H1 (cell line): ENCODE data around the gene ADCY2. TPM values are rescaled to one million over a fixed set of nuclear protein-coding genes. Genes with fewer than 3 reads are reported as not detected.

Experiments used
- CHD2 ChIP-seq: IDR thresholded peaks from 2 replicates; pipeline ENCODE4 v1.6.1; 2012; ENCODE audit warnings: low read length, improper control_type of control experiment
- CHD7 ChIP-seq: fragments of 300-600 bp; sonication (generic); IDR thresholded peaks from 2 replicates; pipeline ENCODE4 v1.7.1; 2012; ENCODE audit warnings: low read length, moderate library complexity, mild to moderate bottlenecking, inconsistent platforms; ENCODE audit not compliant: insufficient replicate concordance
- KDM5A ChIP-seq: fragments of 200-600 bp; IDR thresholded peaks from 2 replicates; pipeline ENCODE4 v1.7.1; 2012; ENCODE audit warnings: mild to moderate bottlenecking, low read length, inconsistent platforms, mixed read lengths
- NRF1 ChIP-seq: IDR thresholded peaks from 2 replicates; pipeline ENCODE4 v1.6.1; 2011; ENCODE audit warnings: mild to moderate bottlenecking, low read depth, low read length, improper control_type of control experiment
- RFX5 ChIP-seq: IDR thresholded peaks from 2 replicates; pipeline ENCODE4 v1.6.1; 2011; ENCODE audit warnings: low read depth, low read length, improper control_type of control experiment, borderline replicate concordance
- SUZ12 ChIP-seq: fragments of 200-600 bp; sonication (generic); IDR thresholded peaks from 2 replicates; pipeline ENCODE4 v1.6.1; 2012; ENCODE audit warnings: mild to moderate bottlenecking, inconsistent platforms, low read length, moderate library complexity, mixed read lengths
- ZNF274 ChIP-seq: IDR thresholded peaks from 2 replicates; pipeline ENCODE4 v1.7.0; 2012; ENCODE audit warnings: low read length, borderline replicate concordance; ENCODE audit errors: extremely low read depth
- polyA plus RNA-seq, 7 experiments: library from polyadenylated mRNA; depleted of rRNA in 3 of 7; stranded (reverse) in 5 of 7; unstranded in 2 of 7; fragments of >200 nt in 5 of 7; fragments of 200-250 nt in 2 of 7; gene quantifications; 1 replicate in 5 of 7; 2 replicates in 1 of 7; 4 replicates in 1 of 7; pipeline versions ENCODE4 v1.2.1 to v1.2.3, GENCODE V29; 2011 to 2013; ENCODE audit warnings: missing spikeins in 2 of 7, mixed read lengths in 2 of 7
- total RNA-seq: library from RNA; stranded (reverse); fragmentation: NEBNext Ultra II Directional; extraction: Animal tissue kit (Norgen Biotek cat#: 25700); gene quantifications from 2 replicates; pipeline ENCODE4 v1.2.1, GENCODE V29; 2021
- TF ChIP-seq, protein P1 (sequence below): IDR thresholded peaks from 2 replicates; pipeline ENCODE4 v1.6.1; 2012; ENCODE audit warnings: inconsistent platforms

The ADCY2 gene
- total and polyA plus RNA-seq, 2 of the 8 experiments (the other 6 are each of a cell fraction or from before 2014, with no cell fraction given): 35.8 to 122 TPM

- TF ChIP-seq CHD7 (no peak), SUZ12 (no peak), ZNF274 (no peak), NRF1 (no peak), CHD2 (no peak), RFX5 (no peak), KDM5A (no peak)
- TF ChIP-seq, protein P1, sequence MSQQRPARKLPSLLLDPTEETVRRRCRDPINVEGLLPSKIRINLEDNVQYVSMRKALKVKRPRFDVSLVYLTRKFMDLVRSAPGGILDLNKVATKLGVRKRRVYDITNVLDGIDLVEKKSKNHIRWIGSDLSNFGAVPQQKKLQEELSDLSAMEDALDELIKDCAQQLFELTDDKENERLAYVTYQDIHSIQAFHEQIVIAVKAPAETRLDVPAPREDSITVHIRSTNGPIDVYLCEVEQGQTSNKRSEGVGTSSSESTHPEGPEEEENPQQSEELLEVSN: no peak
Observed at GRCh38 chr5:7622498-7622897, 226.6 kb downstream of the ADCY2 start (continued).
